Measurements from ENCODE around the gene TFR2. TPM values are rescaled to one million over a fixed set of nuclear protein-coding genes. Genes with fewer than 3 reads are reported as not detected.

TFR2 gene
- total RNA-seq, 1 experiment from 2014 or later: 5.7 TPM

- TF ChIP-seq GTF2I (CRISPR knock-in tag; conservative IDR thresholded peaks at IDR 0.05) (no peak), STAT6 (CRISPR knock-in tag; conservative IDR thresholded peaks at IDR 0.05; ENCODE audit: low read depth) (no peak), E2F4 (CRISPR knock-in tag; IDR thresholded peaks at IDR 0.05; ENCODE audit: borderline replicate concordance, low read depth) (no peak), PRRX2 (CRISPR knock-in tag; IDR thresholded peaks at IDR 0.05) (no peak), MLX (CRISPR knock-in tag; IDR thresholded peaks at IDR 0.05) (no peak)
Observed at GRCh38 chr7:100620804-100621203, 20.5 kb downstream of the TFR2 start (continued).

GRCh38 chr7:100620239-100620638 lies 21.1 kb downstream of the TFR2 start:
- no peaks in the 10 kb centered on the region for H3K9me3 Mint-ChIP-seq
- POLR2A ChIA-PET: no interaction called here
- TF ChIP-seq GTF2I (CRISPR knock-in tag; conservative IDR thresholded peaks at IDR 0.05) (no peak), E2F1 (CRISPR knock-in tag; IDR thresholded peaks at IDR 0.05) (no peak), NFE2L1 (CRISPR knock-in tag; IDR thresholded peaks at IDR 0.05) (no peak), NR2C2 (CRISPR knock-in tag; IDR thresholded peaks at IDR 0.05) (no peak)
- DNase-seq (ENCODE audit: low spot score) (no peak), ATAC-seq (no peak)
- H3K36me3 Mint-ChIP-seq: no peaks in the 10 kb centered on the region
- H3K4me1 Mint-ChIP-seq: peaks cover 4% of the 10 kb centered on the region; the same call in 1 of the 2 replicates
- CTCF ChIA-PET: interaction anchor here (1.3 kb wide), 1 partner anchor 13 kb away, joined by 4 read pairs; no protein-coding TSS in a partner anchor
- H3K4me3 Mint-ChIP-seq: no peak overlapping the region
- H3K27ac Mint-ChIP-seq: no peak overlapping the region
- H3K27me3 Mint-ChIP-seq (ENCODE audit: low read depth): peaks cover 7% of the 10 kb centered on the region

GRCh38 chr7:100614308-100614861 lies 27.0 kb downstream of the TFR2 start:
- TF ChIP-seq ZBTB21 (CRISPR knock-in tag; IDR thresholded peaks at IDR 0.05; ENCODE audit: borderline replicate concordance): no peak
- no peak for TF ChIP-seq SMAD4 (CRISPR knock-in tag; IDR thresholded peaks at IDR 0.05)
- TF ChIP-seq SMAD3 (CRISPR knock-in tag; IDR thresholded peaks at IDR 0.05; ENCODE audit: borderline replicate concordance): no peak
- no peak for TF ChIP-seq MAX (CRISPR knock-in tag; IDR thresholded peaks at IDR 0.05)
- no peak for TF ChIP-seq GABPB1 (CRISPR knock-in tag; IDR thresholded peaks at IDR 0.05)
- no peak for TF ChIP-seq TCF7 (CRISPR knock-in tag; IDR thresholded peaks at IDR 0.05; ENCODE audit: low read depth)
- no peak for TF ChIP-seq USF1 (CRISPR knock-in tag; IDR thresholded peaks at IDR 0.05)
- no peak for TF ChIP-seq USF2 (CRISPR knock-in tag; IDR thresholded peaks at IDR 0.05)
- no peak for TF ChIP-seq TEAD1 (CRISPR knock-in tag; IDR thresholded peaks at IDR 0.05)
- TF ChIP-seq ZSCAN18 (CRISPR knock-in tag; IDR thresholded peaks at IDR 0.05): no peak
- TF ChIP-seq FOXJ3 (CRISPR knock-in tag; IDR thresholded peaks at IDR 0.05; ENCODE audit: borderline replicate concordance): no peak
- no peak for TF ChIP-seq SOX15 (CRISPR knock-in tag; IDR thresholded peaks at IDR 0.05)
- no peak for TF ChIP-seq MLX (CRISPR knock-in tag; IDR thresholded peaks at IDR 0.05)
- no peak for TF ChIP-seq FOXK1 (CRISPR knock-in tag; IDR thresholded peaks at IDR 0.05)
- TF ChIP-seq JUN (CRISPR knock-in tag; IDR thresholded peaks at IDR 0.05): no peak
- H3K36me3 Mint-ChIP-seq: peaks cover 4% of the 10 kb centered on the region
- ChIA-PET POLR2A (interaction anchor here (1.1 kb wide), 1 partner anchor 260 kb away, joined by 4 read pairs; the partner anchor contains the start of gene SRRT), CTCF (interaction anchor here (1.0 to 2.8 kb wide), 11 partner anchors 9 to 145 kb away, joined by 3 to 37 read pairs (median 5); partner anchors contain the start of genes ACTL6B and FBXO24)
- H3K27ac Mint-ChIP-seq: no peak overlapping the region
- H3K9me3 Mint-ChIP-seq: no peaks in the 10 kb centered on the region
- H3K4me1 Mint-ChIP-seq: peaks cover 5% of the 10 kb centered on the region; the same call in 1 of the 2 replicates
- no peaks in the 10 kb centered on the region; the same call in 1 of the 2 replicates for H3K27me3 Mint-ChIP-seq (ENCODE audit: low read depth)
- H3K4me3 Mint-ChIP-seq: no peak overlapping the region
- ATAC-seq (no peak), DNase-seq (ENCODE audit: low spot score) (no peak)
